WTC11 (cell line): ENCODE results near the gene TAOK3. TPM values are rescaled to one million over a fixed set of nuclear protein-coding genes. Genes with fewer than 3 reads are reported as not detected.

Experiments used
- ATAC-seq: fragments of 200-7000 bp; cut with Tn5 transposase; 2 replicates; pipeline ENCODE4 v1.10.0; 2021; ENCODE audit warnings: mild to moderate bottlenecking, moderate library complexity
- CTCF ChIA-PET: fragments of 300-600 bp; sonication (Branson Sonifier 250); formaldehyde crosslinking; loops from one replicate; lab custom pipeline; 2021; ENCODE audit warnings: antibody characterized with exemption; lab: Charles Lee
- POLR2A ChIA-PET: fragments of 350-600 bp; sonication (Branson Sonifier 250); formaldehyde crosslinking; loops from one replicate; lab custom pipeline; 2021; ENCODE audit warnings: antibody characterized with exemption; lab: Charles Lee
- DNase-seq: peaks from one replicate; pipeline ENCODE4 v3.0.0; 2021; ENCODE audit warnings: low spot score
- H3K27ac Mint-ChIP-seq: 2 replicates; pipeline ENCODE4 v1.8.0; 2021; ENCODE audit warnings: mixed read lengths
- H3K27me3 Mint-ChIP-seq: 2 replicates; pipeline ENCODE4 v1.8.0; 2021; ENCODE audit warnings: low read depth, mild to moderate bottlenecking, moderate library complexity, mixed read lengths
- H3K36me3 Mint-ChIP-seq: 2 replicates; pipeline ENCODE4 v1.8.0; 2021; ENCODE audit warnings: mixed read lengths
- H3K4me1 Mint-ChIP-seq: 2 replicates; pipeline ENCODE4 v1.8.0; 2022; ENCODE audit warnings: mixed read lengths
- H3K4me3 Mint-ChIP-seq: 2 replicates; pipeline ENCODE4 v1.8.0; 2021; ENCODE audit warnings: mild to moderate bottlenecking, moderate library complexity, mixed read lengths
- H3K9me3 Mint-ChIP-seq: 2 replicates; pipeline ENCODE4 v1.8.0; 2021; ENCODE audit warnings: mixed read lengths
- ATF6 ChIP-seq: sonication (generic); formaldehyde crosslinking; IDR thresholded peaks from 2 replicates; pipeline ENCODE4 v1.8.1; 2023; ENCODE audit warnings: mild to moderate bottlenecking, missing genetic modification reagents
- ELF4 ChIP-seq: sonication (generic); formaldehyde crosslinking; IDR thresholded peaks from 2 replicates; pipeline ENCODE4 v1.8.1; 2022; ENCODE audit warnings: low read depth, mild to moderate bottlenecking, moderate library complexity, missing genetic modification reagents
- FOXK1 ChIP-seq: sonication (generic); formaldehyde crosslinking; IDR thresholded peaks from 2 replicates; pipeline ENCODE4 v1.8.0; 2022; ENCODE audit warnings: mild to moderate bottlenecking, moderate library complexity, missing genetic modification reagents
- FOXP4 ChIP-seq: sonication (generic); formaldehyde crosslinking; IDR thresholded peaks from 2 replicates; pipeline ENCODE4 v1.8.0; 2022; ENCODE audit warnings: mild to moderate bottlenecking, missing genetic modification reagents
- GTF2I ChIP-seq: fragments of 250-450 bp; sonication (Bioruptor Pico); conservative IDR thresholded peaks from 2 replicates; pipeline ENCODE4 v1.4.0; 2021; ENCODE audit warnings: mild to moderate bottlenecking
- HMGA2 ChIP-seq: fragments of 250-450 bp; sonication (Bioruptor Pico); IDR thresholded peaks from 2 replicates; pipeline ENCODE4 v1.4.0; 2021; ENCODE audit warnings: mild to moderate bottlenecking, moderate library complexity
- IRF1 ChIP-seq: sonication (generic); formaldehyde crosslinking; IDR thresholded peaks from 2 replicates; pipeline ENCODE4 v1.8.0; 2023; ENCODE audit warnings: missing genetic modification reagents
- MLX ChIP-seq: sonication (generic); formaldehyde crosslinking; IDR thresholded peaks from 2 replicates; pipeline ENCODE4 v1.8.1; 2023; ENCODE audit warnings: mild to moderate bottlenecking, missing genetic modification reagents, moderate library complexity
- MYBL2 ChIP-seq: sonication (generic); formaldehyde crosslinking; IDR thresholded peaks from 2 replicates; pipeline ENCODE4 v1.8.1; 2023; ENCODE audit warnings: mild to moderate bottlenecking, moderate library complexity, missing genetic modification reagents
- NFE2L1 ChIP-seq: sonication (generic); formaldehyde crosslinking; IDR thresholded peaks from 2 replicates; pipeline ENCODE4 v1.8.1; 2023; ENCODE audit warnings: missing genetic modification reagents
- NFYB ChIP-seq: sonication (generic); formaldehyde crosslinking; conservative IDR thresholded peaks from 2 replicates; pipeline ENCODE4 v1.8.0; 2022; ENCODE audit warnings: low read depth, missing genetic modification reagents
- PRRX2 ChIP-seq: fragments of 250-450 bp; sonication (Bioruptor Pico); IDR thresholded peaks from 2 replicates; pipeline ENCODE4 v1.8.0; 2021; ENCODE audit warnings: mild to moderate bottlenecking
- RELA ChIP-seq: sonication (generic); formaldehyde crosslinking; IDR thresholded peaks from 2 replicates; pipeline ENCODE4 v1.8.1; 2022; ENCODE audit warnings: missing genetic modification reagents, mild to moderate bottlenecking, borderline replicate concordance
- RORB ChIP-seq: fragments of 250-450 bp; sonication (Bioruptor Pico); IDR thresholded peaks from 2 replicates; pipeline ENCODE4 v1.9.0; 2021; ENCODE audit warnings: mild to moderate bottlenecking
- SP1 ChIP-seq: sonication (generic); formaldehyde crosslinking; conservative IDR thresholded peaks from 2 replicates; pipeline ENCODE4 v1.8.1; 2022; ENCODE audit warnings: missing genetic modification reagents
- USF1 ChIP-seq: sonication (generic); formaldehyde crosslinking; IDR thresholded peaks from 2 replicates; pipeline ENCODE4 v1.8.0; 2022; ENCODE audit warnings: mild to moderate bottlenecking, missing genetic modification reagents
- ZBTB21 ChIP-seq: sonication (generic); formaldehyde crosslinking; IDR thresholded peaks from 2 replicates; pipeline ENCODE4 v1.8.1; 2023; ENCODE audit warnings: mild to moderate bottlenecking, missing genetic modification reagents, borderline replicate concordance
- ZNF219 ChIP-seq: sonication (generic); formaldehyde crosslinking; IDR thresholded peaks from 2 replicates; pipeline ENCODE4 v1.8.0; 2023; ENCODE audit warnings: missing genetic modification reagents, mild to moderate bottlenecking, borderline replicate concordance
- ZNF232 ChIP-seq: sonication (generic); formaldehyde crosslinking; IDR thresholded peaks from 2 replicates; pipeline ENCODE4 v1.8.0; 2022; ENCODE audit warnings: mild to moderate bottlenecking, missing genetic modification reagents
- ZNF317 ChIP-seq: sonication (generic); formaldehyde crosslinking; IDR thresholded peaks from 2 replicates; pipeline ENCODE4 v1.8.1; 2023; ENCODE audit warnings: low read depth, mild to moderate bottlenecking, moderate library complexity, missing genetic modification reagents, borderline replicate concordance
- ZNF396 ChIP-seq: fragments of 250-450 bp; sonication (Bioruptor Pico); IDR thresholded peaks from 2 replicates; pipeline ENCODE4 v1.8.0; 2021; ENCODE audit warnings: mild to moderate bottlenecking, moderate library complexity, borderline replicate concordance
- ZNF425 ChIP-seq: fragments of 250-450 bp; sonication (Bioruptor Pico); conservative IDR thresholded peaks from 2 replicates; pipeline ENCODE4 v1.9.0; 2021; ENCODE audit warnings: mild to moderate bottlenecking
- ZNF512 ChIP-seq: sonication (generic); formaldehyde crosslinking; IDR thresholded peaks from 2 replicates; pipeline ENCODE4 v1.8.1; 2022; ENCODE audit warnings: missing genetic modification reagents, borderline replicate concordance
- ZNF671 ChIP-seq: fragments of 250-450 bp; sonication (Bioruptor Pico); IDR thresholded peaks from 2 replicates; pipeline ENCODE4 v1.8.0; 2021; ENCODE audit warnings: mild to moderate bottlenecking
- total RNA-seq: library from RNA; stranded (reverse); gene quantifications from 3 replicates; pipeline ENCODE4 v1.2.3, GENCODE V29; 2021

Gene TAOK3
- total RNA-seq, 1 experiment from 2014 or later, result 13.0 TPM

- no peaks in the 10 kb centered on the region for H3K36me3 Mint-ChIP-seq
- POLR2A ChIA-PET, result no interaction called here
- H3K9me3 Mint-ChIP-seq, result no peaks in the 10 kb centered on the region
- H3K4me1 Mint-ChIP-seq, result peaks cover 6% of the 10 kb centered on the region
- TF ChIP-seq PRRX2 (CRISPR knock-in tag) (no peak), ATF6 (CRISPR knock-in tag) (no peak), NFE2L1 (CRISPR knock-in tag) (no peak), ZNF232 (no peak), ZBTB21 (CRISPR knock-in tag) (no peak), FOXP4 (CRISPR knock-in tag) (no peak), RORB (CRISPR knock-in tag) (no peak), ZNF219 (CRISPR knock-in tag) (no peak), ZNF396 (CRISPR knock-in tag) (no peak), ZNF671 (no peak), ELF4 (CRISPR knock-in tag) (no peak), GTF2I (CRISPR knock-in tag) (no peak), NFYB (CRISPR knock-in tag) (no peak), RELA (CRISPR knock-in tag) (no peak), ZNF317 (CRISPR knock-in tag) (no peak), MLX (CRISPR knock-in tag) (no peak), ZNF512 (CRISPR knock-in tag) (no peak)
- TF ChIP-seq, all 79 proteins: peak for 0
- Mint-ChIP-seq H3K27me3 (no peaks in the 10 kb centered on the region), H3K4me3 (no peak overlapping the region), H3K27ac (no peak overlapping the region)
- DNase-seq (no peak), ATAC-seq (no peak)
- CTCF ChIA-PET, result no interaction called here
Observed at GRCh38 chr12:118336123-118336522, 36.6 kb downstream of the TAOK3 start.

GRCh38 chr12:118334939-118335567 lies 37.7 kb downstream of the TAOK3 start:
- DNase-seq (no peak), ATAC-seq (no peak)
- Mint-ChIP-seq H3K4me1 (peaks cover 6% of the 10 kb centered on the region), H3K9me3 (no peaks in the 10 kb centered on the region), H3K4me3 (no peak overlapping the region), H3K27me3 (no peaks in the 10 kb centered on the region), H3K27ac (no peak overlapping the region), H3K36me3 (no peaks in the 10 kb centered on the region)
- TF ChIP-seq ZNF317 (CRISPR knock-in tag) (no peak), ZNF512 (CRISPR knock-in tag) (no peak), ZBTB21 (CRISPR knock-in tag) (no peak), USF1 (CRISPR knock-in tag) (no peak), HMGA2 (no peak), ZNF425 (no peak), MYBL2 (CRISPR knock-in tag) (no peak), FOXK1 (CRISPR knock-in tag) (no peak), SP1 (CRISPR knock-in tag) (no peak), IRF1 (CRISPR knock-in tag) (no peak)
- CTCF ChIA-PET, result no interaction called here
- POLR2A ChIA-PET, result no interaction called here
